OCI-LY1 (cell line): ENCODE measurements around the gene SMAD7.

ENCODE experiments used
- H2AFZ ChIP-seq: fragments of 200-600 bp; sonication (generic), shearing (Covaris generic); 2 replicates; pipeline ENCODE4 v1.6.0; 2014; ENCODE audit warnings: antibody characterized with exemption, mild to moderate bottlenecking, low read length
- H3F3A ChIP-seq: fragments of 200-600 bp; sonication (generic), shearing (Covaris generic); 2 replicates; pipeline ENCODE4 v1.6.0; 2014; ENCODE audit warnings: mild to moderate bottlenecking, antibody characterized with exemption, low read length, moderate library complexity; ENCODE audit not compliant: insufficient read depth
- H3K27ac ChIP-seq: fragments of 200-600 bp; sonication (generic); 2 replicates; pipeline ENCODE4 v1.5.1; 2014; ENCODE audit warnings: low read length, mixed run types, mild to moderate bottlenecking, low read depth; ENCODE audit not compliant: poor library complexity, severe bottlenecking
- H3K27me3 ChIP-seq: fragments of 200-600 bp; sonication (generic); 2 replicates; pipeline ENCODE4 v1.6.0; 2014; ENCODE audit warnings: antibody characterized with exemption, mild to moderate bottlenecking, low read length, moderate library complexity; ENCODE audit not compliant: insufficient read depth
- H3K36me3 ChIP-seq: fragments of 200-600 bp; sonication (generic); 2 replicates; pipeline ENCODE4 v1.6.1; 2014; ENCODE audit warnings: mild to moderate bottlenecking, antibody characterized with exemption, low read length, moderate library complexity, mixed read lengths; ENCODE audit not compliant: insufficient read depth
- H3K4me1 ChIP-seq: fragments of 200-600 bp; sonication (generic); 2 replicates; pipeline ENCODE4 v1.5.1; 2014; ENCODE audit warnings: mild to moderate bottlenecking, low read length, moderate library complexity; ENCODE audit not compliant: insufficient read depth, severe bottlenecking
- H3K4me2 ChIP-seq: fragments of 200-600 bp; sonication (generic), shearing (Covaris generic); 2 replicates; pipeline ENCODE4 v1.6.1; 2014; ENCODE audit warnings: low read length
- H3K4me3 ChIP-seq: fragments of 200-600 bp; sonication (generic); 2 replicates; pipeline ENCODE4 v1.5.1; 2014; ENCODE audit warnings: low read length, low read depth, mild to moderate bottlenecking, mixed read lengths; ENCODE audit not compliant: poor library complexity, severe bottlenecking
- H3K79me2 ChIP-seq: fragments of 200-600 bp; shearing (Covaris generic); 2 replicates; pipeline ENCODE4 v1.6.1; 2016; ENCODE audit warnings: mixed run types, low read length, mixed read lengths; ENCODE audit not compliant: insufficient read depth
- H3K9ac ChIP-seq: fragments of 200-600 bp; sonication (generic), shearing (Covaris generic); 2 replicates; pipeline ENCODE4 v1.6.1; 2014; ENCODE audit warnings: mild to moderate bottlenecking, low read length, mixed read lengths
- H3K9me2 ChIP-seq: fragments of 200-600 bp; sonication (generic), shearing (Covaris generic); 2 replicates; pipeline ENCODE4 v1.6.1; 2014; ENCODE audit warnings: low read depth, mild to moderate bottlenecking, low read length, mixed read lengths
- H3K9me3 ChIP-seq: fragments of 200-600 bp; shearing (Covaris generic); 2 replicates; pipeline ENCODE4 v1.6.1; 2014; ENCODE audit warnings: low read length, mixed read lengths
- H4K20me1 ChIP-seq: fragments of 200-600 bp; sonication (generic), shearing (Covaris generic); 2 replicates; pipeline ENCODE4 v1.6.0; 2016; ENCODE audit warnings: mild to moderate bottlenecking, low read length; ENCODE audit not compliant: insufficient read depth
- EZH2 ChIP-seq: fragments of 200-600 bp; sonication (generic), shearing (Covaris generic); IDR thresholded peaks from 2 replicates; pipeline ENCODE4 v1.8.0; 2017; ENCODE audit warnings: borderline replicate concordance, mixed run types, mild to moderate bottlenecking, antibody characterized with exemption, low read length, moderate library complexity, mixed read lengths
- TF ChIP-seq, protein P1 (sequence below): fragments of 200-600 bp; sonication (generic), shearing (Covaris generic); IDR thresholded peaks from 2 replicates; pipeline ENCODE4 v1.5.1; 2017; ENCODE audit warnings: mild to moderate bottlenecking, antibody characterized with exemption, low read length, moderate library complexity, mixed read lengths

The SMAD7 gene

DNA sequence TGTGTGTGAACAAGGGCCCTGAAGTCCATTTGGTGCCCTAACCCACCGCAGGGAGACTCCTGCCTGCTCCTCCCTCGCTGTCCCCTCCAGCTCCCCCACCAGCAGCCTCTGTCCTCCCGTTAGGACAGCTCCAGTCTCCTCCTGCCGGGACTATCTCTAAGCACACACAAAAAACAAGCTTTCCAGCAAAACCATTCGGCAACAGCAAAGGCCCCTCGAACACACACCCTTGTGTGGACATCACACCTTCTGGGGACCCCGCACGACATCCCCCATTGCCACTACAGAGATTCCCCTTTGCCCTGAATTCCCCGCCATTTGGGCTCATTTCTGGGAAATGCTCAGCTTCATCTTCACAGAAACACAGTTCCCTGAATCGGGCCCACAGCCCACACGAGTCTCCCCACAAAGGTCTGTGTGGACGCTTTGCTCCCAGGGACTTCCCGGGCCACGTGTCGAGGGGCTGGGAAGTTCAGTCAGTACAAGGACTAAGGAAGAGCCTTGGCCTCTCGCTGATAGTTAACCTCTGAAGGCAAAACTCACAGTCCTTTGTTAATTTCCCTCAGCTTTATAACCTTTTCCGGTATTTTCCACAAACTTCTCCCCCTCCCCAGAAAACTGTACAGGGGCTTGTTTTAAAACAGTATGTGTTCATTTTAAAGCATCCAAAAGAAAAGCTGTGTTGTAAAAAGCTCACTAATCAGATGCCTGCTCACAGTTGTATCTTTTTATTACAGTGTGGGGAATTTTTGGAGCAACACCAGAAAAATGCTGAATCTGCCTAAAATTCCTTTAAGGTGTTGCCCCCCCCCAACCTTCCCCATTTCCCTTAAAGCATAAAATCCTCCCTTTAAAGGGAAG lies 25.9 kb downstream of the SMAD7 start:
- H4K20me1 ChIP-seq: no peaks in the 10 kb centered on the region

DNA sequence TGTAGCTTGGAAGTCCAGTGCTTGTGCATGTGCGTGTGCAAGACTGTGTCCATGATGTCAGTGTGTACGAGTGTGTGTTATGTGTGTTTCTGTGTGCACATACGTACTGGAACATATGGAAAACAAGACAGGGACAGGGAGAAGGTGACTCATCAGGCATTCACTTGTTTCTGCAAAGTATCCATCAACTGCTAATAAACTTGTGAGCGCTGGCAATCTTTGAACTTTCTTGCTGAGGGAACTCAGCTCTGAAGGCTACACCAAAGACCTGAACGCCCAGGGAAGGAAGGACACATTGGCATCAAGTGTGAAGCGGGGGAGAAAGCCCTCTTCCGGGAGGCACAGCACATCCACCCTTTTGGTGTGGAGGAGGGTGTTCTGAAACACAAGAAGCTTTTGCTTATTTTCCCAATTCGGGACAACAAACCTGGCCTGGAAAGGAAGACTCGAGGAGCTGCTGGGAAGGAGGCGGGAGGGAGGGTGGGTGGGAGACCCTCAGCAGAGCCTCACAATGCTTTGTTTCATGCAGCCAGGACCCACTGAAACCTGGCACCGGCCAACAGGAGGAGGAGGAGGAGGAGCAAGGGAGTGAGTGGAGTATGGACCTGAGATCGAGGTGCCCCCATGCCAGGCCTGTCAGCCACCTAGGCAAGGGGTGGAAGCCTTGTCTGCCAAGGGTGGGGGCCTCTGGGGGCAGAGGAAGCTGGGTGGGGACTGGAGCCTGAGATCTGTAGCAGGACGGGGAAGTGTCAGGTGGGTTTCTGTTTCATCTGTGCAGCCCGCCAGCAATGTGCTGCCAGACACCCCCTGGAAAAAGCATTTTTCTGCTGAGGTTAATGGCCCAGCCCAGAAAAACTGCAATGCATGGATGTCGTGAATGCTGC lies 26.8 kb downstream of the SMAD7 start:
- Histone ChIP-seq H2AFZ (no peak overlapping the region), H3F3A (no peaks in the 10 kb centered on the region), H3K79me2 (no peaks in the 10 kb centered on the region), H3K36me3 (no peaks in the 10 kb centered on the region), H3K9me3 (no peaks in the 10 kb centered on the region), H3K27me3 (no peaks in the 10 kb centered on the region), H3K4me3 (no peak overlapping the region), H4K20me1 (no peaks in the 10 kb centered on the region), H3K27ac (no peak overlapping the region), H3K9ac (no peak overlapping the region), H3K4me2 (no peak overlapping the region), H3K9me2 (no peaks in the 10 kb centered on the region), H3K4me1 (peaks cover 18% of the 10 kb centered on the region)
- TF ChIP-seq, protein P1, sequence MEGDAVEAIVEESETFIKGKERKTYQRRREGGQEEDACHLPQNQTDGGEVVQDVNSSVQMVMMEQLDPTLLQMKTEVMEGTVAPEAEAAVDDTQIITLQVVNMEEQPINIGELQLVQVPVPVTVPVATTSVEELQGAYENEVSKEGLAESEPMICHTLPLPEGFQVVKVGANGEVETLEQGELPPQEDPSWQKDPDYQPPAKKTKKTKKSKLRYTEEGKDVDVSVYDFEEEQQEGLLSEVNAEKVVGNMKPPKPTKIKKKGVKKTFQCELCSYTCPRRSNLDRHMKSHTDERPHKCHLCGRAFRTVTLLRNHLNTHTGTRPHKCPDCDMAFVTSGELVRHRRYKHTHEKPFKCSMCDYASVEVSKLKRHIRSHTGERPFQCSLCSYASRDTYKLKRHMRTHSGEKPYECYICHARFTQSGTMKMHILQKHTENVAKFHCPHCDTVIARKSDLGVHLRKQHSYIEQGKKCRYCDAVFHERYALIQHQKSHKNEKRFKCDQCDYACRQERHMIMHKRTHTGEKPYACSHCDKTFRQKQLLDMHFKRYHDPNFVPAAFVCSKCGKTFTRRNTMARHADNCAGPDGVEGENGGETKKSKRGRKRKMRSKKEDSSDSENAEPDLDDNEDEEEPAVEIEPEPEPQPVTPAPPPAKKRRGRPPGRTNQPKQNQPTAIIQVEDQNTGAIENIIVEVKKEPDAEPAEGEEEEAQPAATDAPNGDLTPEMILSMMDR: no peak
- TF ChIP-seq EZH2: no peak

More for the DNA sequence above, 25.9 kb downstream of the SMAD7 start:
- peaks cover 24% of the 10 kb centered on the region for H3K4me1 ChIP-seq
- H3K27ac ChIP-seq: no peak overlapping the region
- no peaks in the 10 kb centered on the region for H3K9me3 ChIP-seq
- no peak overlapping the region for H3K4me3 ChIP-seq
- H2AFZ ChIP-seq: no peak overlapping the region
- H3K36me3 ChIP-seq: no peaks in the 10 kb centered on the region
- H3K9ac ChIP-seq: no peak overlapping the region
- H3F3A ChIP-seq: no peaks in the 10 kb centered on the region
- H3K4me2 ChIP-seq: no peak overlapping the region
- no peak for TF ChIP-seq EZH2
- TF ChIP-seq, protein P1: no peak
- H3K9me2 ChIP-seq: no peaks in the 10 kb centered on the region
- no peaks in the 10 kb centered on the region for H3K27me3 ChIP-seq
- no peaks in the 10 kb centered on the region for H3K79me2 ChIP-seq

DNA sequence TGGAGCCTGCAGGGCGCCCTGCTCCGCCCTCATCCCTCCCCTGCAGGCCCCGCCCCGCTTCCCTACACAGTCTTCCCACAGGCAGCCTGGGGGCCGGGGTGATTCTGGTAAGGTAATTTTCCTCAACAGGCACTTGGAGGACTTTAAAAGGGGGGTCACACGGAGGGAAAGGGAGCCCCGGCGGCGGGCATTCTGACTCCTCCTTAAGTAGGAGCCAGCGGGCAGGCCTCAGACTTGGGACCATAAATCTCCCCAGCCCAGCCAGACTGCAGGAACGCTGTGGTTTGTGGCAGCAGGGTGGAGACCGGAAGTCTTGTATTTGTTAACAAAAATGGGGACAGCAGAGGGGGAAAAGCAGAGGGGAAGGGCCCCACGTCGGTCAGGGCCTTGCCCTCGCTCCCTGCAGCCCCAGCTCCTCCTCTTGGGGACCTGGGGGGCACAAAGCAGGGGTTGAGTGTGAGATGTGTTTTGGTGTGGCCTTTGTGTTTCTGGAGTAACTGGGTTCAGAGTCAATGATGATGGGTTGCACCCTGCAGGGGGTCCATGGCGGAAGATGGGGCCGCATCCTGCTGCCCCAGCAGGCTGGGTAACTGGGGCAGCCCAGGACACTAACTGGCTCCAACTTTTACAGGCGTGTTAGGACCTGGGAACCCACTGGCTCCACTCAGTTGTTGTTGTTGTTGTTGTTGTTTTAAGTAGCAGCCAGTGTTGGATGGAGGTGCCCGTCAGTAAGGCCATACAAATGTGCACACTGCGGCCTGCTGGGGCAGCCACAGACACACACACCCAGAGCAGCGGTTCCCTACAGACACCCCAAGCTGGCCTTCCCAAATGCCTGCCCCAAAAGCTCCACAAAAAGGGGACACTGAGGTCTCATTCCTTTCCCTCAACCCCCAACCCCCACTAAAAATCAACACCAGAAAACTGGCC lies 27.7 kb downstream of the SMAD7 start:
- Histone ChIP-seq H3K9ac (no peak overlapping the region), H3K4me1 (peaks cover 8% of the 10 kb centered on the region), H4K20me1 (no peaks in the 10 kb centered on the region), H3K27me3 (no peaks in the 10 kb centered on the region; the same call in 1 of the 2 replicates), H3F3A (no peaks in the 10 kb centered on the region), H2AFZ (no peak overlapping the region), H3K79me2 (no peaks in the 10 kb centered on the region), H3K4me2 (no peak overlapping the region), H3K9me2 (no peaks in the 10 kb centered on the region), H3K4me3 (no peak overlapping the region), H3K27ac (no peak overlapping the region), H3K36me3 (no peaks in the 10 kb centered on the region), H3K9me3 (no peaks in the 10 kb centered on the region)
- TF ChIP-seq EZH2: no peak
- TF ChIP-seq, protein P1: no peak
